GM12878 (cell line): Measurements from ENCODE around the gene PPID. TPM values are rescaled to one million over a fixed set of nuclear protein-coding genes. Genes with fewer than 3 reads are reported as not detected.

Experiments used
- ATAC-seq: fragments of 200-7000 bp; cut with Tn5 transposase; 3 replicates; pipeline ENCODE4 v1.9.1; 2020; ENCODE audit warnings: mild to moderate bottlenecking, moderate library complexity
- BruUV-seq: library from RNA; stranded (reverse); fragments of 400-500 nt; replicated peaks from 2 replicates; lab custom pipeline; 2021; lab: Mats Ljungman, UMichigan
- CTCF ChIA-PET: fragments of 300-600 bp; sonication (Branson Sonifier 250); formaldehyde crosslinking; extraction: SDS; loops from one replicate; lab custom pipeline; 2021; ENCODE audit warnings: inconsistent platforms; lab: Yijun Ruan, JAX
- POLR2A ChIA-PET: fragments of 350-600 bp; formaldehyde crosslinking; extraction: SDS; loops from one replicate; lab custom pipeline; 2021; ENCODE audit warnings: inconsistent platforms; lab: Charles Lee
- RAD21 ChIA-PET: fragments of 300-600 bp; sonication (Branson Sonifier 250); formaldehyde crosslinking; loops from one replicate; lab custom pipeline; 2023; ENCODE audit warnings: antibody characterized with exemption; ENCODE audit not compliant: unreplicated experiment; lab: Charles Lee
- SMC1A ChIA-PET: fragments of 300-600 bp; sonication (Branson Sonifier 250); formaldehyde crosslinking; loops from one replicate; lab custom pipeline; 2023; ENCODE audit not compliant: unreplicated experiment, uncharacterized antibody; lab: Charles Lee
- DNase-seq: peaks from one replicate; pipeline ENCODE4 v3.0.0-alpha.2; 2011; ENCODE audit warnings: low read depth, low spot score
- FAIRE-seq: peaks from 3 replicates; lab custom pipeline; 2011; peaks lifted over from hg19 to GRCh38; lab: Jason Lieb, UNC
- H2AFZ ChIP-seq: 2 replicates; pipeline ENCODE4 v1.6.0; 2011; ENCODE audit warnings: low read depth, low read length, control low read depth; ENCODE audit not compliant: control insufficient read depth
- H3K27ac ChIP-seq: 2 replicates; pipeline ENCODE4 v1.5.1; 2011; ENCODE audit warnings: control low read depth; ENCODE audit not compliant: control insufficient read depth, insufficient read depth
- H3K27me3 ChIP-seq, 2 experiments: replicated peaks in 1 of 2; 2 replicates each; pipeline versions ENCODE4 v1.6.0 to v1.6.1; 2011; ENCODE audit warnings: low read length in 1 of 2; ENCODE audit not compliant: control insufficient read depth in 2 of 2, insufficient read depth in 2 of 2
- H3K36me3 ChIP-seq, 2 experiments: 2 replicates each; pipeline ENCODE4 v1.5.1; 2011; ENCODE audit warnings: low read length in 1 of 2; ENCODE audit not compliant: control insufficient read depth in 2 of 2, insufficient read depth in 2 of 2
- H3K4me1 ChIP-seq: 2 replicates; pipeline ENCODE4 v1.6.1; 2011; ENCODE audit warnings: mild to moderate bottlenecking, low read length, moderate library complexity, mixed read lengths; ENCODE audit not compliant: control insufficient read depth, insufficient read depth
- H3K4me2 ChIP-seq: 2 replicates; pipeline ENCODE4 v1.6.0; 2011; ENCODE audit warnings: control low read depth; ENCODE audit not compliant: control insufficient read depth, insufficient read depth
- H3K4me3 ChIP-seq: fragments of 200-600 bp; sonication (generic); 2 replicates; pipeline ENCODE4 v1.5.1; 2016
- H3K79me2 ChIP-seq: 2 replicates; pipeline ENCODE4 v1.6.0; 2011; ENCODE audit warnings: low read length; ENCODE audit not compliant: control insufficient read depth, insufficient read depth
- H3K9ac ChIP-seq: 2 replicates; pipeline ENCODE4 v1.8.0; 2011; ENCODE audit warnings: low read length, control low read depth, mixed read lengths; ENCODE audit not compliant: control insufficient read depth, insufficient read depth
- H3K9me3 ChIP-seq: replicated peaks from 3 replicates; pipeline ENCODE4 v1.5.1; 2011; ENCODE audit warnings: mild to moderate bottlenecking, low read length; ENCODE audit not compliant: control insufficient read depth, insufficient read depth
- H4K20me1 ChIP-seq: 2 replicates; pipeline ENCODE4 v1.6.0; 2011; ENCODE audit not compliant: control insufficient read depth, insufficient read depth
- ASH2L ChIP-seq: fragments of 300-600, 200-600 bp; sonication (generic); IDR thresholded peaks from 2 replicates; pipeline ENCODE4 v1.6.1; 2017; ENCODE audit warnings: low read depth, mild to moderate bottlenecking, borderline replicate concordance
- CBFB ChIP-seq: IDR thresholded peaks from 2 replicates; pipeline ENCODE4 v1.6.1; 2016; ENCODE audit warnings: antibody characterized with exemption, low read depth
- CEBPB ChIP-seq, 2 experiments: fragments of 150-350 bp in 1 of 2; IDR thresholded peaks; 2 replicates each; pipeline ENCODE4 v1.6.1; 2012 to 2014; ENCODE audit warnings: low read depth in 2 of 2, low read length in 2 of 2, borderline replicate concordance in 1 of 2, inconsistent platforms in 1 of 2
- DPF2 ChIP-seq: fragments of 450-650 bp; IDR thresholded peaks from 2 replicates; pipeline ENCODE4 v1.6.1; 2017; ENCODE audit warnings: mild to moderate bottlenecking
- GABPA ChIP-seq: IDR thresholded peaks from 2 replicates; pipeline ENCODE4 v1.6.1; 2014; ENCODE audit warnings: antibody characterized with exemption, low read depth, mild to moderate bottlenecking, inconsistent platforms
- HDAC6 ChIP-seq: fragments of 200-600 bp; sonication (generic); IDR thresholded peaks from one replicate; pipeline ENCODE4 v1.8.0; 2017; ENCODE audit warnings: antibody characterized with exemption; ENCODE audit not compliant: unreplicated experiment
- IKZF1 ChIP-seq: fragments of 450-650 bp; conservative IDR thresholded peaks from 2 replicates; pipeline ENCODE4 v1.6.1; 2017; ENCODE audit warnings: antibody characterized with exemption, mild to moderate bottlenecking
- IKZF2 ChIP-seq, 2 experiments: fragments of 450-650 bp; IDR thresholded peaks; 2 replicates each; pipeline ENCODE4 v1.6.1; 2017; ENCODE audit warnings: mild to moderate bottlenecking in 2 of 2, moderate library complexity in 2 of 2
- NFXL1 ChIP-seq: fragments of 450-650 bp; IDR thresholded peaks from 2 replicates; pipeline ENCODE4 v1.6.1; 2017; ENCODE audit warnings: antibody characterized with exemption, mild to moderate bottlenecking, borderline replicate concordance
- NFYA ChIP-seq: IDR thresholded peaks from 2 replicates; pipeline ENCODE4 v1.6.1; 2011; ENCODE audit warnings: low read depth, mild to moderate bottlenecking, low read length, improper control_type of control experiment, borderline replicate concordance
- PKNOX1 ChIP-seq: fragments of 450-650 bp; IDR thresholded peaks from 2 replicates; pipeline ENCODE4 v1.6.1; 2016; ENCODE audit warnings: mild to moderate bottlenecking
- PML ChIP-seq: IDR thresholded peaks from 2 replicates; pipeline ENCODE4 v1.6.1; 2012; ENCODE audit warnings: low read length, inconsistent platforms
- RB1 ChIP-seq: fragments of 450-650 bp; formaldehyde crosslinking; IDR thresholded peaks from 2 replicates; pipeline ENCODE4 v1.6.1; 2017; ENCODE audit warnings: mild to moderate bottlenecking, borderline replicate concordance
- RELA ChIP-seq: fragments of 450-650 bp; IDR thresholded peaks from 2 replicates; pipeline ENCODE4 v1.8.0; 2014; ENCODE audit warnings: borderline replicate concordance; ENCODE audit not compliant: partially characterized antibody
- SMAD5 ChIP-seq: IDR thresholded peaks from 2 replicates; pipeline ENCODE4 v1.6.1; 2016; ENCODE audit warnings: antibody characterized with exemption, low read depth
- WRNIP1 ChIP-seq: IDR thresholded peaks from 2 replicates; pipeline ENCODE4 v1.6.1; 2011; ENCODE audit warnings: low read depth, low read length, improper control_type of control experiment, borderline replicate concordance
- YY1 ChIP-seq: IDR thresholded peaks from 2 replicates; pipeline ENCODE4 v1.6.1; 2011; ENCODE audit warnings: low read depth, mild to moderate bottlenecking, low read length
- ZBED1 ChIP-seq: IDR thresholded peaks from 2 replicates; pipeline ENCODE4 v1.6.1; 2016; ENCODE audit warnings: borderline replicate concordance
- WGBS: methylation state at CpG from one replicate; pipeline ENCODE4 v1.1.6; 2016; ENCODE audit warnings: low lambda C conversion rate; ENCODE audit not compliant: insufficient replicate concordance, insufficient coverage; ENCODE audit errors: missing lambda C conversion rate; 5-methylcytosine and 5-hydroxymethylcytosine counted together
- in situ Hi-C: fragments of 300-500 bp; cut with MboI; formaldehyde crosslinking; loops from 9 replicates; pipeline ENCODE4 v1.14.3; 2018; ENCODE audit warnings: mixed read lengths
- intact Hi-C: fragments of 100-400 bp; cut with micrococcal nuclease; formaldehyde crosslinking; loops from one replicate; pipeline ENCODE4 v1.14.2; 2022; ENCODE audit not compliant: unreplicated experiment
- polyA plus RNA-seq, 11 experiments: library from polyadenylated mRNA; depleted of rRNA in 4 of 11; unstranded in 6 of 11; stranded (reverse) in 5 of 11; fragments of >200 nt; fragmentation: Nextera tagmentation in 4 of 11; fragmentation: Illumina TruSeq in 1 of 11; extraction: Ambion mirVana in 4 of 11; extraction: Trizol in 1 of 11; gene quantifications; 1 replicate in 1 of 11; 2 replicates in 10 of 11; pipeline versions ENCODE4 v1.2.1 to v1.2.3, GENCODE V29; 2011 to 2016; ENCODE audit warnings: inconsistent platforms in 2 of 11, missing spikeins in 2 of 11, low read depth in 1 of 11
- total RNA-seq, 4 experiments: library from RNA; depleted of rRNA in 3 of 4; stranded (reverse); fragments of >200 nt in 3 of 4; fragmentation: Illumina TruSeq in 1 of 4; extraction: Trizol in 1 of 4; gene quantifications; 2 replicates each; pipeline versions ENCODE4 v1.2.1 to v1.2.3, GENCODE V29; 2013 to 2021
- TF ChIP-seq, protein P1 (sequence below): fragments of 450-650 bp; IDR thresholded peaks from 2 replicates; pipeline ENCODE4 v1.6.1; 2018; ENCODE audit warnings: borderline replicate concordance, mild to moderate bottlenecking; ENCODE audit not compliant: partially characterized antibody
- TF ChIP-seq, protein P2 (sequence below): IDR thresholded peaks from 2 replicates; pipeline ENCODE4 v1.6.1; 2011; ENCODE audit warnings: borderline replicate concordance, low read depth, mild to moderate bottlenecking, moderate library complexity, mixed read lengths, low read length; ENCODE audit not compliant: insufficient read depth; ENCODE audit errors: extremely low read length

The PPID gene
- total and polyA plus RNA-seq, 10 of the 15 experiments (the other 5 are each of a cell fraction or from before 2014, with no cell fraction given): 21.9 to 64.3 (median 39.5) TPM

DNA sequence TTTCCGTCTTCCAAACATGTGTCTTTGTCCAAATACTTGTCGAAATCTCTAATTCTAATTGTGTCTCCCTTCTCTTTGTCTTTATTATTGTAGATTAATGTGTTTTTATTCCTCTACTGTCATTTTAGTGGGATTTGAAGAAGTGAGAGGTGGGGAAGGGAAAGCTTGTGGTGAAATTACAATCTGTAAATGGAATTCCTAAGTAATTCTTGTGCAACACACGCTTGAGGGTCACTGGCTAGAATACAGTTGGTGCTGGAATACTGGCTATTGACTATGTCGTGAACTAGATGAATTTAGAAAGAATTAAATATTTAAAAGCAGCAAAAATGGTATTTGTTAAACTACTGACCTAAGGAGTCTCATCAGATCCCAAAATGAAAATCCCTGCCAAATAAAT lies 34.9 kb upstream of the PPID start:
- SMC1A ChIA-PET: no interaction called here
- H3K9ac ChIP-seq: no peak overlapping the region
- H4K20me1 ChIP-seq: no peaks in the 10 kb centered on the region
- WGBS: 47% methylated on average over 4 of the region's 4 CpGs
- no peaks in the 10 kb centered on the region for H3K36me3 ChIP-seq
- H3K27me3 ChIP-seq: no peaks in the 10 kb centered on the region; a peak in 1 of 4 replicates
- H3K4me2 ChIP-seq: no peak overlapping the region
- POLR2A ChIA-PET: no interaction called here
- in situ Hi-C loops: no loop called here
- TF ChIP-seq RELA (no peak), IKZF2 (IDR thresholded peaks at IDR 0.05) (no peak), GABPA (no peak), CBFB (no peak), NFXL1 (no peak), ASH2L (no peak), CEBPB (IDR thresholded peaks at IDR 0.05; ENCODE audit: borderline replicate concordance in 1 of 2, low read depth in 2 of 2, low read length in 2 of 2) (no peak), RB1 (no peak), IKZF1 (no peak), PML (no peak), PKNOX1 (no peak), NFYA (no peak), HDAC6 (no peak), ZBED1 (no peak), SMAD5 (no peak), WRNIP1 (no peak), YY1 (no peak), DPF2 (no peak)
- TF ChIP-seq, protein P1, sequence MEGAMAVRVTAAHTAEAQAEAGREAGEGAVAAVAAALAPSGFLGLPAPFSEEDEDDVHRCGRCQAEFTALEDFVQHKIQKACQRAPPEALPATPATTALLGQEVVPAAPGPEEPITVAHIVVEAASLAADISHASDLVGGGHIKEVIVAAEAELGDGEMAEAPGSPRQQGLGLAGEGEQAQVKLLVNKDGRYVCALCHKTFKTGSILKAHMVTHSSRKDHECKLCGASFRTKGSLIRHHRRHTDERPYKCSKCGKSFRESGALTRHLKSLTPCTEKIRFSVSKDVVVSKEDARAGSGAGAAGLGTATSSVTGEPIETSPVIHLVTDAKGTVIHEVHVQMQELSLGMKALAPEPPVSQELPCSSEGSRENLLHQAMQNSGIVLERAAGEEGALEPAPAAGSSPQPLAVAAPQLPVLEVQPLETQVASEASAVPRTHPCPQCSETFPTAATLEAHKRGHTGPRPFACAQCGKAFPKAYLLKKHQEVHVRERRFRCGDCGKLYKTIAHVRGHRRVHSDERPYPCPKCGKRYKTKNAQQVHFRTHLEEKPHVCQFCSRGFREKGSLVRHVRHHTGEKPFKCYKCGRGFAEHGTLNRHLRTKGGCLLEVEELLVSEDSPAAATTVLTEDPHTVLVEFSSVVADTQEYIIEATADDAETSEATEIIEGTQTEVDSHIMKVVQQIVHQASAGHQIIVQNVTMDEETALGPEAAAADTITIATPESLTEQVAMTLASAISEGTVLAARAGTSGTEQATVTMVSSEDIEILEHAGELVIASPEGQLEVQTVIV: no peak
- TF ChIP-seq, protein P2, sequence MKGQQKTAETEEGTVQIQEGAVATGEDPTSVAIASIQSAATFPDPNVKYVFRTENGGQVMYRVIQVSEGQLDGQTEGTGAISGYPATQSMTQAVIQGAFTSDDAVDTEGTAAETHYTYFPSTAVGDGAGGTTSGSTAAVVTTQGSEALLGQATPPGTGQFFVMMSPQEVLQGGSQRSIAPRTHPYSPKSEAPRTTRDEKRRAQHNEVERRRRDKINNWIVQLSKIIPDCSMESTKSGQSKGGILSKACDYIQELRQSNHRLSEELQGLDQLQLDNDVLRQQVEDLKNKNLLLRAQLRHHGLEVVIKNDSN: no peak
- no peaks in the 10 kb centered on the region for H3K79me2 ChIP-seq
- intact Hi-C loops: no loop called here
- no peak overlapping the region for H2AFZ ChIP-seq
- CTCF ChIA-PET: no interaction called here
- H3K27ac ChIP-seq: no peak overlapping the region
- no peak overlapping the region for H3K4me3 ChIP-seq
- DNase-seq (no peak), ATAC-seq (no peak), FAIRE-seq (no peak)
- no TSS peak for BruUV-seq
- RAD21 ChIA-PET: no interaction called here
- no peaks in the 10 kb centered on the region; the same call in 2 of the 3 replicates for H3K9me3 ChIP-seq
- H3K4me1 ChIP-seq: no peaks in the 10 kb centered on the region
